Common myeloid progenitor, CD34-positive (primary cell): ENCODE results near the gene PAX1.

ENCODE experiments used
- CTCF ChIA-PET: fragments of 350-600 bp; sonication (Branson Sonifier 250); formaldehyde crosslinking; loops from one replicate; lab custom pipeline; 2021; ENCODE audit warnings: antibody characterized with exemption; lab: Charles Lee
- POLR2A ChIA-PET: fragments of 350-600 bp; sonication (Branson Sonifier 250); formaldehyde crosslinking; loops from one replicate; lab custom pipeline; 2021; ENCODE audit warnings: antibody characterized with exemption; lab: Charles Lee
- DNase-seq, 3 donors: peaks; one replicate each; pipeline versions ENCODE4 v3.0.0 to v3.0.0-alpha.2; 2013
- H3K27ac ChIP-seq, 2 experiments: 1 replicate in 1 of 2; 2 replicates in 1 of 2; pipeline ENCODE4 v1.7.0; 2013; ENCODE audit warnings: inconsistent platforms in 2 of 2, low read length in 2 of 2, mild to moderate bottlenecking in 2 of 2, low read depth in 1 of 2, moderate library complexity in 1 of 2; ENCODE audit not compliant: severe bottlenecking in 2 of 2, insufficient read depth in 1 of 2, poor library complexity in 1 of 2
- H3K27me3 ChIP-seq, 5 experiments: replicated peaks in 2 of 5; 1 replicate in 3 of 5; 2 replicates in 2 of 5; pipeline versions ENCODE4 v1.6.1 to v1.7.0; 2013; ENCODE audit warnings: low read length in 4 of 5, mild to moderate bottlenecking in 2 of 5, moderate library complexity in 2 of 5, inconsistent platforms in 1 of 5; ENCODE audit not compliant: insufficient read depth in 5 of 5, control insufficient read depth in 4 of 5
- H3K36me3 ChIP-seq, 4 experiments: 1 replicate in 2 of 4; 2 replicates in 2 of 4; pipeline versions ENCODE4 v1.6.1 to v1.7.0; 2013; ENCODE audit warnings: low read length in 3 of 4, control low read depth in 1 of 4, mild to moderate bottlenecking in 1 of 4; ENCODE audit not compliant: control insufficient read depth in 4 of 4, insufficient read depth in 4 of 4
- H3K4me1 ChIP-seq, 4 experiments: 1 replicate in 3 of 4; 2 replicates in 1 of 4; pipeline versions ENCODE4 v1.6.1 to v1.7.1; 2013; ENCODE audit warnings: low read length in 3 of 4, mild to moderate bottlenecking in 3 of 4, control low read depth in 1 of 4, inconsistent platforms in 1 of 4, moderate library complexity in 1 of 4; ENCODE audit not compliant: control insufficient read depth in 4 of 4, insufficient read depth in 4 of 4; ENCODE audit errors: control extremely low read depth in 1 of 4
- H3K4me3 ChIP-seq, 7 experiments: 1 replicate in 4 of 7; 2 replicates in 3 of 7; pipeline versions ENCODE4 v1.5.1 to v1.7.0; 2013; ENCODE audit warnings: mild to moderate bottlenecking in 7 of 7, low read length in 6 of 7, moderate library complexity in 6 of 7, inconsistent platforms in 2 of 7, low read depth in 2 of 7, control low read depth in 1 of 7; ENCODE audit not compliant: insufficient read depth in 4 of 7, control insufficient read depth in 1 of 7; ENCODE audit errors: extremely low read depth in 1 of 7
- H3K9me3 ChIP-seq, 5 experiments: 1 replicate in 4 of 5; 2 replicates in 1 of 5; pipeline versions ENCODE4 v1.6.1 to v1.7.1; 2013; ENCODE audit warnings: low read length in 4 of 5, mild to moderate bottlenecking in 2 of 5, inconsistent platforms in 1 of 5, low read depth in 1 of 5, moderate library complexity in 1 of 5; ENCODE audit not compliant: control insufficient read depth in 4 of 5, insufficient read depth in 2 of 5; ENCODE audit errors: control extremely low read depth in 1 of 5
- WGBS: methylation state at CpG from one replicate; pipeline ENCODE4 v1.1.5; 2013; ENCODE audit not compliant: insufficient coverage; 5-methylcytosine and 5-hydroxymethylcytosine counted together

PAX1 gene

GRCh38 chr20:21670981-21671380 is 34.5 kb upstream of the PAX1 start:
- no peak overlapping the region for H3K4me3 ChIP-seq
- no CpG with 5 or more reads among the region's 1 CpG for WGBS
- POLR2A ChIA-PET = no interaction called here
- no peaks in the 10 kb centered on the region for H3K4me1 ChIP-seq
- CTCF ChIA-PET = no interaction called here
- no peaks in the 10 kb centered on the region for H3K9me3 ChIP-seq
- H3K27ac ChIP-seq = no peak overlapping the region
- peaks cover 0 to 2% (median 0%) of the 10 kb centered on the region in 5 experiments for H3K27me3 ChIP-seq
- no peaks in the 10 kb centered on the region for H3K36me3 ChIP-seq
- no peak for DNase-seq

- H3K27me3 ChIP-seq = peaks cover 0 to 7% (median 2%) of the 10 kb centered on the region in 5 experiments
- no peaks in the 10 kb centered on the region for H3K9me3 ChIP-seq
- H3K4me3 ChIP-seq = no peak overlapping the region
- no peaks in the 10 kb centered on the region for H3K4me1 ChIP-seq
- DNase-seq = no peak
- H3K27ac ChIP-seq = no peak overlapping the region
- H3K36me3 ChIP-seq = no peaks in the 10 kb centered on the region
- WGBS = 100% methylated on average over 2 of the region's 2 CpGs
- ChIA-PET POLR2A (no interaction called here), CTCF (no interaction called here)
These were observed 28.2 kb upstream of the PAX1 start for GRCh38 chr20:21677261-21677660.

DNA sequence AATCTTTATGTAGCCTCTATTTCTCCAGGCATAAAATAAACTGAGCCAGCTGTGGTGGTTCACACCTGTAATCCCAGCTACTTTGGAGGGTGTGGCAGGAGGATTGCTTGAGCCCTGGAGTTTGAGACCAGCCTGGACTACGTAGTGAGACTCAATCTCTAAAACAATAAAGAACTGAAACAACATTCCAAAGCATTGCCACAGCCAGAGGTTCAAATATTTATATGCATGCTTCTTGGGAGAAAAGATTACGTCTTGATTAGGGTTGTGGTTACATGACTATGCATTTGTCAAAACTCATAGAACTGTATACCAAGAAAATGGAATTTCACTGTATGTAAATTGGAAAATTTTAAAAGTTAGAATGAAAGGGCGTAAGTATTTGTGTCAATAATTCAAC is 27.7 kb upstream of the PAX1 start:
- no peak for DNase-seq
- no peaks in the 10 kb centered on the region for H3K4me1 ChIP-seq
- H3K27ac ChIP-seq = no peak overlapping the region
- no peaks in the 10 kb centered on the region for H3K9me3 ChIP-seq
- no CpG with 5 or more reads among the region's 3 CpGs for WGBS
- peaks cover 0 to 7% (median 2%) of the 10 kb centered on the region in 5 experiments for H3K27me3 ChIP-seq
- ChIA-PET POLR2A (no interaction called here), CTCF (no interaction called here)
- no peak overlapping the region for H3K4me3 ChIP-seq
- no peaks in the 10 kb centered on the region for H3K36me3 ChIP-seq

- ChIA-PET CTCF (no interaction called here), POLR2A (interaction anchor here (0.6 kb wide), 1 partner anchor 15 kb away, joined by 3 read pairs; no protein-coding TSS in a partner anchor)
- Histone ChIP-seq H3K9me3 (no peaks in the 10 kb centered on the region), H3K27ac (no peak overlapping the region), H3K27me3 (peaks cover 0 to 11% (median 4%) of the 10 kb centered on the region in 5 experiments), H3K4me1 (no peaks in the 10 kb centered on the region), H3K4me3 (no peak overlapping the region), H3K36me3 (no peaks in the 10 kb centered on the region)
- DNase-seq = no peak
- 83% methylated on average over 12 of the region's 14 CpGs for WGBS
These were observed 24.1 kb upstream of the PAX1 start for GRCh38 chr20:21681234-21681921.

DNA sequence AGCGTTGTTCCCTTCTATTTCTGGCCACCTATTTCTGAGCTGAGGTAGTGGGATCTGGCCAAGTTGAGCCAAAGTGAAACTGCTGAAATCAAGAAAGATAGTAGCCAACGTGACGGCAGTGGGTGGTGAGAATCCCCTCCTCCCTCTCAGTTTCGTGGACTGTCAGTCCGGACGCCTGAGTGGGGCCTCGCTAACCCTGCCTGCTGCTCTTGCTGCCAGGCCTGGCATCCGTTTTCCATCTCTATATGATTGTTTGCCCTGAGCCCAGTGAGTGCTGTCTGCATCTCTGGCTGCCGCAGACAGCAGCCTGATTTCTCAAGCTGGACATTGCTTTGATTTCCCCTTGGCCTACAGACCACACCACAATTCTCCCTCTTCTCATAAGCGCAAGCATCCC is 23.5 kb upstream of the PAX1 start:
- ChIA-PET POLR2A (no interaction called here), CTCF (no interaction called here)
- Histone ChIP-seq H3K4me1 (no peaks in the 10 kb centered on the region), H3K27me3 (peaks cover 0 to 11% (median 4%) of the 10 kb centered on the region in 5 experiments), H3K4me3 (no peak overlapping the region), H3K9me3 (no peaks in the 10 kb centered on the region), H3K27ac (no peak overlapping the region), H3K36me3 (no peaks in the 10 kb centered on the region)
- no peak for DNase-seq
- WGBS = 78% methylated on average over 10 of the region's 10 CpGs

DNA sequence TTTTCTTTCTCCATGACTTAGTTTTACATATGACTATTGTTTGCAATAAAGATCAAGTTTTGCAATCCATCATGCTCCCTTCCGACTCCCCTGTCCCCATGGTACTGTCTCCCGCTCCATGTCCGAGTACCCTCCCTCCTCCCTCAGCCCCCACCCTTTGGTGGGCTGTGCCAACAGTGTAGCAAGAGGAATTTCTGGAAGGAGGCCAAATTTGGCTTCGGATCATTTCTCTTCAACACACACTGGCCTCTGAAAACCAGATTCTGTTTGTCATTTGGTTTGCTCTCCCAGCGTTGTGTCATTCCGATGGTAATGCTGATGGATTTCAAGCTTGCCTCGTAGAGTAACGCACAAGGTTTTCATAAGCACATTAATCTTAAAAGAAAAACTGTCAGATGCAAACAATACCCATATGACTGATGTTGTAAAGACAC is 22.9 kb upstream of the PAX1 start:
- H3K36me3 ChIP-seq = no peaks in the 10 kb centered on the region
- peaks cover 0 to 13% (median 4%) of the 10 kb centered on the region in 5 experiments for H3K27me3 ChIP-seq
- no peak overlapping the region for H3K4me3 ChIP-seq
- no peaks in the 10 kb centered on the region for H3K9me3 ChIP-seq
- POLR2A ChIA-PET = no interaction called here
- DNase-seq = no peak
- CTCF ChIA-PET = no interaction called here
- WGBS = 91% methylated on average over 3 of the region's 8 CpGs
- H3K27ac ChIP-seq = no peak overlapping the region
- no peaks in the 10 kb centered on the region for H3K4me1 ChIP-seq

GRCh38 chr20:21684671-21685070 is 20.8 kb upstream of the PAX1 start:
- Histone ChIP-seq H3K27ac (no peak overlapping the region), H3K36me3 (no peaks in the 10 kb centered on the region), H3K9me3 (no peaks in the 10 kb centered on the region), H3K4me1 (no peaks in the 10 kb centered on the region), H3K4me3 (no peak overlapping the region), H3K27me3 (peaks cover 2 to 15% (median 2%) of the 10 kb centered on the region in 5 experiments)
- POLR2A ChIA-PET = no interaction called here
- no peak for DNase-seq
- 51% methylated on average over 2 of the region's 3 CpGs for WGBS
- CTCF ChIA-PET = no interaction called here
